HG02678 (cell line): Measurements from ENCODE around the gene SNX1.
A peak's percentile ranks its signal among the peaks of the same experiment; 100 is the strongest.

Experiments
- ATAC-seq: cut with Tn5 transposase; IDR thresholded peaks from one replicate; pipeline ENCODE4 v1.9.1; 2021; ENCODE audit warnings: mild to moderate bottlenecking, moderate library complexity; ENCODE audit not compliant: unreplicated experiment

Gene SNX1

DNA sequence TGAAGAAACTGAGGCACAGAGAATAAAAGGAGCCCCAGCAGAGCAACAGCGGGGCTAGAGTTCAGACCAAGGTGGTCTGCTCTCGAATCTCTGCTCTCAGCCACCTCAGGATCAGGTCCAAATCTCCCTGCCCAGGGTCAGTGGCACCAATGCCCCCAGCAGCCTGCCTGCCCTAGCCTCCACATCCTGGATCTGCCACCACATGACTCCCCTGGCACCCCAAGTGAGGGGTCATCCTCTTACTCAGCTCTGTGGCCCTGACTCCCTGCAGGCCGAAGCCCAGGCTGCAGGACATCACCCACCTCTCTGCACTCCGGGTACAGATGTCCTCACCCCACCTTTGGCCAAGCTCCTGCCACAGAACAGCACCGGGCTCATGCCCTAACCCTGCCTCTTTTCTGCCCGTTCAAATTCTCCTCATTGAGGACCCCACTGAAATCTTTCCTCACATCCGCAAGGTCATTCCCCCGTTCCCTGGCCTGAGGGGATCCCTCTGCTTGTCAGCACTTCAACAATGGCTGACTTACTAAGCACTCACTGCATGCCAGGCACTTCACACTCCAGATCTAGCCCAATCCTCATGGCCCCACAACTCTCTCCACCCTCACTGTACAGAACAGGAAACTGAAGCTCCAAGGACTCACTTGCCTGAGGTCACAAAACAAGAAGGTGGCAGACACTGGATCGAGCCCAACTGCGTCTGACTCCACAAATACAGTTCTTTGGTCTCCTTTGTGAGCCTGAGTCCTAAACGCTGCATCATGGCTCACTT, 62.8 kb downstream of the SNX1 start:
- no peak for ATAC-seq

GRCh38 chr15:64161688-64162477, 66.1 kb downstream of the SNX1 start:
- ATAC-seq: no peak

DNA sequence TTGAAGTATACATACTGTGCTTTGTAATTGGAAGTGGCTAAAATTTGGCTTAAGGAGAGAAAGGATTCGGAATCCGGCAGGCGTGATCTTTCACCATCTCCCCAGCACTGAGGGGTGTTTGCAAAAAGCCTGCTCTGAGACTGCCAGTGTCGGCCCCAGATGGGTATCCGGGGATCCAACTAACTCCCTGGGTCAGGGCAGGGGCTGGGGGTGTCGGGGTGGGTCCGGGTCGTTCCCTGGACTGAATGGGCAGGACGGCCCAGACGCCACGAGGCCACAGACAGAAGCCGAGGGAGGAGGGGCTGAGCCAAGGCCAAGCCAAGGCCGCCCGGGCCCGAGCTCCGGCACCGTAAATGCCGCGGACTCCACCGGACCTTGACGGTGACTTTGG, 66.7 kb downstream of the SNX1 start:
- ATAC-seq: no peak

DNA sequence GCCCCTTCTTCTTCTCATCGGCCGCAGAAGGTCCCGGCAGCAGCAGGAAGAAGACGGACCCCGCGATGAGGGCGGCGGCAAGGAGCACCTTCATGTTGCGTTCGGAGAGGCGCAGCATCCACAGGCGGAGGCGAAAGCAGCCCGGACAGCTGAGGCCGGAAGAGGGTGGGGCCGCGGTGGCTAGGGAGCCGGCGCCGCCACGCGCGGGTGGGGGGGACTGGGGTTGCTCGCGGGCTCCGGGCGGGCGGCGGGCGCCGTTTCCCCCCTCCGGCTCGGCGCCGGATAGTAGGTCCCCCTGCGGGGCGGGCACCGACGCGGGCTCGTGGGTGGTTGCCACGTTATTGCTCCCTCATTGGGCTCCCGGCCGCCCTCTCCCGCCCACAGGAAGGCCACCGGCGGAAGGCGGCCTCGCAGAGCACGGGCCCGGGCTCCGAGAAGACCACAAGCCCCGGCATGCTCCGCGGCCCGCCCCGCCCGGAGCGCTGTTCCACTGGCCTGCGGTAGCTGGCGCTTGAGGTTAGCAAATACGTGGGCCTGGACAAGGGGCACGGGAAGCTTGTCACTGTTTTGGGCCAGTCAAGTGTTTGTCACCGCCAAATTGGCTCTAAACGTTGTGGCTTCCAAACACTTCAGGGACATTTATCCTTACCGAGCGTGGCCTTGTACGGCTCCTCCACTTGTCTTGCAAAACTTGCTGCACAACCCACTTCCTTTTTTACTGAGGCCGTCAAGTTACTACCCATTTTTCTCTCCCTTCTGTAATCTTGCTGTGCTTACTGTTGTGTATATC, 67.3 kb downstream of the SNX1 start, which contains the start of gene PPIB:
Gene PPIB (minus strand): TSS at position 154 of the 790 bp plus-strand sequence. CDS start 36 bp downstream, at position 118.
- peak; percentile 90 for ATAC-seq

GRCh38 chr15:64163659-64164362, 68.0 kb downstream of the SNX1 start:
- ATAC-seq: peak; percentile 1

- no peak for ATAC-seq
Measured at GRCh38 chr15:64164436-64164835, 68.7 kb downstream of the SNX1 start.

- ATAC-seq: no peak
Measured at GRCh38 chr15:64166102-64166890, 70.5 kb downstream of the SNX1 start.

DNA sequence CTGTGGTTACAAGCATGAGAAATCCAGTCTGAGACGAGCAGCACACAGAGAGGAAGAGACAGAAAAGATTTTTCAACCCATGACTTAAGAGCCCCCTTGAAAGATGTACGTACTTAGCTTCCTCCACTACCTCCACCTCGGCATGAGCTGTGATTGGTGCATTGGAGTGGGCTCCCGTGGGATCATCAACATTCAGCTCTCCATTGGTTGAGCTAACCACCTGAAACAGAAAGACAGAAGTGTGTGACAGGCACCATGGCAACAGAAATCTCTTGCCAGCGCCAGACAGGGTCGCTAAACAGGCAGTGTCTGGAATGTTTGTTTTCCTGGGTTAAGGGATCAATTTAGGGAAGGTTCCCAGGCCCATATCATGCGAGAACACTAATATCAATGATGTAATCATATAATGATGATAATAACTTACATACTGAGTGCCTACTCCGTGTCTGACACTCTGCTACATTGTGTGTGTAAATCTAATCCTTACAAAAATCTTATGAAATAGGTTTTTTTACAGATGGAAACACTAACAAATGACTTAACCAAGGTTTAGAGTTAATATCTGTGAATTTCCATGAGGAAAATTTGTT, 84.5 kb downstream of the SNX1 start:
- peak; percentile 63 for ATAC-seq

DNA sequence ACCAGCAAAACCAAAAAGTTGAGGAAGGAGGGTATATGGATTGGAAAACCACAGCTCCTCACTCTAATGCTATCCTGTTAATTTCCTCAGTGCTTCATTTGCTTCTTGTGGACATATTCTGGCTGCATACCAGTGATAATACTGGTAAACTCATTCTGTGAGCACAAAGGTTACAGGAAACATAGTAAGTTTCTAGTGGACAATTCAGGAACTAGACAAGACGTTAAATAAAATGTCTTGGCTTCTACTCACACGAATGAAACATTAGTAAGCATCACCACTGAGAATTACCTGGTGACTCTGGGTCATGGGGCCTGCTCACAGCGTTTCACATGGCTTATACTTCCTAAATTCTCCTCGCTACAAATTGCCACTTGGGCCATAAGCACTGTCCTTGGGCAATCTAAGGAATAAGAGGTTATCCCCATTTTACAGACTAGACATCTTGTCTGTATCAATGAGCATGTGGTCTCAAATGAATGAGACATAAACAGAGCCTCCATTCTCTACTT, 87.1 kb downstream of the SNX1 start:
- ATAC-seq: no peak

DNA sequence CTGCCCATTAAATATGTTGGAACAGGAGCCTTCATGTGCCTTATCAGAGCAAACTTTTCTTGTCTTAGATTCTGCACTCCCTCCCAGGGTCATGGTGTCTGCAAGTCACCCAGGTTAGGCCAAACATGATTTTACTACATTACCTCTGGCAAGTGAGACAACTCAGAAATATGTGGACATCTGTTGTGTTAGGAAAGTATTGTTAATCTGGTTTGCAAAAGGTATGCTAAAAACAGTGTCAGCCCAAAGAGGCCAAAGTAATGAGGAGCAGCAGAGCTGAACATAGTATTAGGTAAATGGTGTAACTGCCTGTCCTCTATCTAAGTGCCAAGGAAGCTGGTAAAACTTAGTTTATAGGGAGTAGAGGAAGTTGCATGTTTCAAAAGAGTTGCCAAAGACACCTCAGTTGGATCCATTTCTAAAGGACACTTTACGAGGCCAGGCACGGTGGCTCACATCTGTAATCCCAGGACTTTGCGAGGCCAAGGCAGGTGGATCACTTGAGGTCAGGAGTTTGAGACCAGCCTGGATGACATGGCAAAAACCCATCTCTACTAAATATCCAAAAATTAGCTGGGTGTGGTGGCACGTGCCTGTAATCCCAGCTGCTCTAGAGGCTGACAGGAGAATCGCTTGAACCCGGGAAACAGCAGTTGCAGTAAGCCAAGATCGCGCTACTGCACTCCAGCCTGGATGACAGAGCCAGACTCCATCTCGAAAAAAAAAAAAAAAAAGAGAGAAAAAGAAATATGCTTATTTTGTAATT, 89.5 kb downstream of the SNX1 start:
- ATAC-seq: no peak

- ATAC-seq: no peak
Measured at GRCh38 chr15:64187396-64188191, 91.8 kb downstream of the SNX1 start.
